ENCODE results near the gene TCL1B. TPM values are rescaled to one million over a fixed set of nuclear protein-coding genes. Genes with fewer than 3 reads are reported as not detected.

Gene TCL1B
- total and polyA plus RNA-seq, 2 of the 4 experiments (the other 2 are of a cell fraction): not detected

GRCh38 chr14:95683793-95684192 is 2.4 kb upstream of the TCL1B start:
- TF ChIP-seq FOS (IDR thresholded peaks at IDR 0.05; ENCODE audit: low read depth, low read length): no peak
- TF ChIP-seq CTCF (conservative IDR thresholded peaks at IDR 0.05; ENCODE audit: low read depth, low read length): peak; percentile 16; the same call in 1 of the 2 replicates
- Histone ChIP-seq H2AK5ac (ENCODE audit: low read depth, low read length) (no peak overlapping the region), H4K20me1 (ENCODE audit: insufficient read depth, low read length) (no peaks in the 10 kb centered on the region), H3K79me1 (ENCODE audit: low read depth in 1 of 2, low read length in 2 of 2) (no peaks in the 10 kb centered on the region), H2AK9ac (replicated peaks; ENCODE audit: low read depth, low read length, poor library complexity) (no peak overlapping the region), H4K8ac (ENCODE audit: low read depth in 2 of 2, low read length in 2 of 2) (no peak overlapping the region), H3K4me1 (ENCODE audit: control insufficient read depth, insufficient read depth, low read length) (no peaks in the 10 kb centered on the region), H3K23ac (ENCODE audit: low read depth, low read length) (no peak overlapping the region), H3K36me3 (ENCODE audit: control insufficient read depth, insufficient read depth, low read length) (no peaks in the 10 kb centered on the region), H3K9me3 (ENCODE audit: control insufficient read depth, insufficient read depth, low read length) (peaks cover 4% of the 10 kb centered on the region; the same call in 1 of the 2 replicates), H3K27ac (ENCODE audit: insufficient read depth, low read length) (no peak overlapping the region), H2BK15ac (ENCODE audit: low read depth, low read length) (no peak overlapping the region), H4K91ac (ENCODE audit: insufficient read depth, low read depth, low read length) (no peak overlapping the region), H2BK20ac (ENCODE audit: low read depth, low read length) (no peak overlapping the region), H3K18ac (ENCODE audit: low read depth, low read length) (no peak overlapping the region), H3K9ac (ENCODE audit: low read depth, low read length) (no peak overlapping the region), H2AFZ (replicated peaks; ENCODE audit: low read length, poor library complexity) (no peak overlapping the region), H4K5ac (ENCODE audit: low read depth, low read length) (no peak overlapping the region), H2BK120ac (ENCODE audit: low read depth, low read length) (no peak overlapping the region), H2BK5ac (ENCODE audit: low read depth, low read length, poor library complexity, severe bottlenecking) (no peak overlapping the region), H3K4me2 (ENCODE audit: low read depth, low read length) (no peak overlapping the region), H3K4ac (ENCODE audit: low read depth, low read length) (no peak overlapping the region), H3K14ac (replicated peaks; ENCODE audit: low read depth, low read length) (no peak overlapping the region), H3K56ac (ENCODE audit: extremely low read depth, insufficient read depth, low read length) (no peak overlapping the region), H3K9me1 (ENCODE audit: insufficient read depth, low read length) (no peaks in the 10 kb centered on the region), H3K27me3 (ENCODE audit: control insufficient read depth, insufficient read depth, low read length) (no peaks in the 10 kb centered on the region), H3K4me3 (ENCODE audit: insufficient read depth, low read depth, low read length) (no peak overlapping the region)
- dilution Hi-C loops (cut with HindIII; ENCODE audit: low sequenced_read_pairs, unreplicated experiment): no loop called here
- WGBS, 2 experiments (ENCODE audit: extremely low coverage in 2 of 2, insufficient read length in 1 of 2): 20% methylated on average over 1 of the region's 4 CpGs; no CpG with 5 or more reads in 1 of the 2 experiments
- BruUV-seq (replicated peaks): no TSS peak
- intact Hi-C loops (cut with micrococcal nuclease): no loop called here
- in situ Hi-C loops (cut with MboI; ENCODE audit: low sequenced_read_pairs): no loop called here
- ChIA-PET CTCF (interaction anchor here (1.9 kb wide), 1 partner anchor 13 kb away, joined by 6 read pairs; no protein-coding TSS in a partner anchor), POLR2A (ENCODE audit: unreplicated experiment) (no interaction called here)
- no peak for DNase-seq
- no peak for ATAC-seq (ENCODE audit: low read depth)

All from IMR-90 (cell line).